ENCODE results near the gene CFAP77.
"Not testable (repeated sequence)": the region's sequence is repeated elsewhere in the genome, so short reads cannot be mapped to it uniquely, and the experiment has no call there.

DNA sequence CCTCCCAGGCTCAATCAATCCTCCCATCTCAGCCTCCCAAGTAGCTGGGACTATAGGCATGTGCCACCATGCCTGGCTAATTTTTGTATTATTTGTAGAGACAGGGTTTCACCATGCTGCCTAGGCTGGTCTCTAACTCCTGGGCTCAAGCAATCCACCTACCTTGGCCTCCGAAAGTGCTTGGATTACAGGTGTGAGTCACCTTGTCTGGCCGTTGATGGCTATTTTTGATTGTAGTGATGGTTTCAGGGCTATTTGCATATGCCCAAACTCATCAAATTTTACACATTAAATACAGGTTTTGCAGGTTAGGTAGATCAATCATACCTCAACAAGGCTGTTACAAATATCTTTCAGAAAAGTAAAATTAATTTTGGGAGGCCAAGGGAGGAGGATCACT, 158.8 kb downstream of the CFAP77 start:
- TF ChIP-seq, protein P1, sequence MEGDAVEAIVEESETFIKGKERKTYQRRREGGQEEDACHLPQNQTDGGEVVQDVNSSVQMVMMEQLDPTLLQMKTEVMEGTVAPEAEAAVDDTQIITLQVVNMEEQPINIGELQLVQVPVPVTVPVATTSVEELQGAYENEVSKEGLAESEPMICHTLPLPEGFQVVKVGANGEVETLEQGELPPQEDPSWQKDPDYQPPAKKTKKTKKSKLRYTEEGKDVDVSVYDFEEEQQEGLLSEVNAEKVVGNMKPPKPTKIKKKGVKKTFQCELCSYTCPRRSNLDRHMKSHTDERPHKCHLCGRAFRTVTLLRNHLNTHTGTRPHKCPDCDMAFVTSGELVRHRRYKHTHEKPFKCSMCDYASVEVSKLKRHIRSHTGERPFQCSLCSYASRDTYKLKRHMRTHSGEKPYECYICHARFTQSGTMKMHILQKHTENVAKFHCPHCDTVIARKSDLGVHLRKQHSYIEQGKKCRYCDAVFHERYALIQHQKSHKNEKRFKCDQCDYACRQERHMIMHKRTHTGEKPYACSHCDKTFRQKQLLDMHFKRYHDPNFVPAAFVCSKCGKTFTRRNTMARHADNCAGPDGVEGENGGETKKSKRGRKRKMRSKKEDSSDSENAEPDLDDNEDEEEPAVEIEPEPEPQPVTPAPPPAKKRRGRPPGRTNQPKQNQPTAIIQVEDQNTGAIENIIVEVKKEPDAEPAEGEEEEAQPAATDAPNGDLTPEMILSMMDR (conservative IDR thresholded peaks at IDR 0.05; ENCODE audit: low read depth, low read length): not testable (repeated sequence)
- TF ChIP-seq EZH2 (IDR thresholded peaks at IDR 0.05; ENCODE audit: low read length, unreplicated experiment); EZH2phosphoT487 (IDR thresholded peaks at IDR 0.05; ENCODE audit: borderline replicate concordance, low read length): not testable (repeated sequence)

Data from PC-3 (cell line).